HEK293 (cell line): ENCODE results near the gene FDX2.

Experiments used
- CTCF ChIA-PET: fragments of 350-600 bp; formaldehyde crosslinking; extraction: SDS; loops from one replicate; lab custom pipeline; 2021; ENCODE audit warnings: antibody characterized with exemption; lab: Yijun Ruan, JAX
- POLR2A ChIA-PET: fragments of 300-600 bp; formaldehyde crosslinking; extraction: SDS; loops from one replicate; lab custom pipeline; 2020; ENCODE audit warnings: antibody characterized with exemption, inconsistent platforms; lab: Yijun Ruan, JAX
- H3K27ac ChIP-seq: fragments of 200-500 bp; sonication (Bioruptor generic); 2 replicates; pipeline ENCODE4 v1.5.1; 2014; ENCODE audit warnings: low read depth, low read length, control low read depth, inconsistent platforms; ENCODE audit errors: extremely low read depth
- H3K36me3 ChIP-seq, 2 experiments: fragments of 200-500 bp in 1 of 2; sonication (Bioruptor generic) in 1 of 2; 1 replicate in 1 of 2; 2 replicates in 1 of 2; pipeline ENCODE4 v1.5.1; 2014 to 2017; ENCODE audit warnings: inconsistent platforms in 2 of 2, low read length in 2 of 2; ENCODE audit not compliant: control insufficient read depth in 2 of 2, insufficient read depth in 1 of 2
- H3K4me1 ChIP-seq: fragments of 200-500 bp; sonication (Bioruptor generic); 2 replicates; pipeline ENCODE4 v1.5.1; 2014; ENCODE audit warnings: mild to moderate bottlenecking, low read length, inconsistent platforms; ENCODE audit not compliant: control insufficient read depth, insufficient read depth
- H3K4me3 ChIP-seq: 2 replicates; pipeline ENCODE4 v1.5.1; 2011; ENCODE audit warnings: low read depth, mild to moderate bottlenecking, control low read depth, low read length, moderate library complexity
- H3K9me3 ChIP-seq: fragments of 200-500 bp; sonication (Bioruptor generic); 2 replicates; pipeline ENCODE4 v1.5.1; 2014; ENCODE audit warnings: low read depth, low read length, inconsistent platforms; ENCODE audit not compliant: control insufficient read depth, insufficient read depth
- GFI1B ChIP-seq: fragments of 450-650 bp; formaldehyde crosslinking; IDR thresholded peaks from 2 replicates; pipeline ENCODE4 v1.5.1; 2016; ENCODE audit warnings: missing biosample characterization, missing genetic modification characterization
- GLIS2 ChIP-seq: fragments of 450-650 bp; formaldehyde crosslinking; IDR thresholded peaks from 2 replicates; pipeline ENCODE4 v1.5.1; 2016; ENCODE audit warnings: missing biosample characterization, missing genetic modification characterization
- HOXC10 ChIP-seq: sonication (generic); formaldehyde crosslinking; IDR thresholded peaks from 2 replicates; pipeline ENCODE4 v1.8.1; 2023; ENCODE audit warnings: mild to moderate bottlenecking, missing genetic modification reagents
- MEIS1 ChIP-seq: sonication (generic); formaldehyde crosslinking; IDR thresholded peaks from 2 replicates; pipeline ENCODE4 v1.8.1; 2022; ENCODE audit warnings: missing genetic modification reagents, mild to moderate bottlenecking, borderline replicate concordance
- SCRT1 ChIP-seq: fragments of 450-650 bp; formaldehyde crosslinking; IDR thresholded peaks from 2 replicates; pipeline ENCODE4 v1.5.1; 2016; ENCODE audit warnings: missing biosample characterization, missing genetic modification characterization, borderline replicate concordance
- SP2 ChIP-seq: fragments of 450-650 bp; formaldehyde crosslinking; IDR thresholded peaks from 2 replicates; pipeline ENCODE4 v1.5.1; 2016; ENCODE audit warnings: missing biosample characterization, missing genetic modification characterization
- ZBTB1 ChIP-seq: fragments of 450-650 bp; formaldehyde crosslinking; IDR thresholded peaks from 2 replicates; pipeline ENCODE4 v1.5.1; 2016; ENCODE audit warnings: missing biosample characterization, missing genetic modification characterization
- ZBTB7A ChIP-seq: fragments of 450-650 bp; formaldehyde crosslinking; IDR thresholded peaks from 2 replicates; pipeline ENCODE4 v1.5.1; 2016; ENCODE audit warnings: low read depth, missing biosample characterization, missing genetic modification characterization
- ZFHX2 ChIP-seq: fragments of 450-650 bp; formaldehyde crosslinking; conservative IDR thresholded peaks from 2 replicates; pipeline ENCODE4 v1.5.1; 2016; ENCODE audit warnings: missing biosample characterization, missing genetic modification characterization
- ZFP69B ChIP-seq: fragments of 450-650 bp; formaldehyde crosslinking; IDR thresholded peaks from 2 replicates; pipeline ENCODE4 v1.5.1; 2016; ENCODE audit warnings: missing biosample characterization, missing genetic modification characterization
- ZNF112 ChIP-seq: fragments of 450-650 bp; formaldehyde crosslinking; IDR thresholded peaks from 2 replicates; pipeline ENCODE4 v1.5.0; 2017; ENCODE audit warnings: missing biosample characterization, missing genetic modification characterization
- ZNF157 ChIP-seq: fragments of 450-650 bp; formaldehyde crosslinking; IDR thresholded peaks from 2 replicates; pipeline ENCODE4 v1.5.1; 2016; ENCODE audit warnings: missing biosample characterization, missing genetic modification characterization
- ZNF2 ChIP-seq: fragments of 450-650 bp; formaldehyde crosslinking; IDR thresholded peaks from 2 replicates; pipeline ENCODE4 v1.5.1; 2016; ENCODE audit warnings: missing biosample characterization, missing genetic modification characterization
- ZNF239 ChIP-seq: fragments of 450-650 bp; formaldehyde crosslinking; IDR thresholded peaks from 2 replicates; pipeline ENCODE4 v1.5.1; 2016; ENCODE audit warnings: missing biosample characterization, missing genetic modification characterization
- ZNF266 ChIP-seq: fragments of 450-650 bp; formaldehyde crosslinking; IDR thresholded peaks from 2 replicates; pipeline ENCODE4 v1.5.1; 2016; ENCODE audit warnings: missing biosample characterization, missing genetic modification characterization, low read depth
- ZNF341 ChIP-seq: fragments of 450-650 bp; formaldehyde crosslinking; IDR thresholded peaks from 2 replicates; pipeline ENCODE4; 2016; ENCODE audit warnings: low read depth, missing biosample characterization, missing genetic modification characterization
- ZNF354C ChIP-seq: fragments of 450-650 bp; formaldehyde crosslinking; IDR thresholded peaks from 2 replicates; pipeline ENCODE4 v1.5.1; 2016; ENCODE audit warnings: missing biosample characterization, missing genetic modification characterization, low read depth, borderline replicate concordance
- ZNF423 ChIP-seq: fragments of 450-650 bp; formaldehyde crosslinking; IDR thresholded peaks from 2 replicates; pipeline ENCODE4 v1.5.1; 2016; ENCODE audit warnings: missing biosample characterization, missing genetic modification characterization
- ZNF433 ChIP-seq: fragments of 450-650 bp; formaldehyde crosslinking; IDR thresholded peaks from 2 replicates; pipeline ENCODE4 v1.5.1; 2016; ENCODE audit warnings: missing biosample characterization, missing genetic modification characterization, low read depth
- ZNF48 ChIP-seq: fragments of 450-650 bp; formaldehyde crosslinking; IDR thresholded peaks from 2 replicates; pipeline ENCODE4 v1.5.1; 2016; ENCODE audit warnings: missing biosample characterization, missing genetic modification characterization
- ZNF768 ChIP-seq: fragments of 450-650 bp; formaldehyde crosslinking; IDR thresholded peaks from 2 replicates; pipeline ENCODE4 v1.5.1; 2018; ENCODE audit warnings: missing biosample characterization, mild to moderate bottlenecking, missing genetic modification characterization
- ZSCAN23 ChIP-seq: fragments of 450-650 bp; formaldehyde crosslinking; IDR thresholded peaks from 2 replicates; pipeline ENCODE4 v1.5.1; 2016; ENCODE audit warnings: missing biosample characterization, missing genetic modification characterization
- TF ChIP-seq, protein P1 (sequence below): fragments of 450-650 bp; formaldehyde crosslinking; IDR thresholded peaks from 2 replicates; pipeline ENCODE4 v1.5.0; 2017; ENCODE audit warnings: missing biosample characterization, missing genetic modification characterization, borderline replicate concordance
- TF ChIP-seq, protein P2 (sequence below): fragments of 450-650 bp; formaldehyde crosslinking; IDR thresholded peaks from 2 replicates; pipeline ENCODE4 v1.5.1; 2016; ENCODE audit warnings: missing biosample characterization, missing genetic modification characterization
- TF ChIP-seq, protein P3 (sequence below): fragments of 450-650 bp; formaldehyde crosslinking; IDR thresholded peaks from 2 replicates; pipeline ENCODE4 v1.5.1; 2016; ENCODE audit warnings: missing biosample characterization, missing genetic modification characterization
- TF ChIP-seq, protein P4 (sequence below): fragments of 450-650 bp; formaldehyde crosslinking; IDR thresholded peaks from 2 replicates; pipeline ENCODE4 v1.5.1; 2016; ENCODE audit warnings: missing biosample characterization, missing genetic modification characterization

FDX2 gene

DNA sequence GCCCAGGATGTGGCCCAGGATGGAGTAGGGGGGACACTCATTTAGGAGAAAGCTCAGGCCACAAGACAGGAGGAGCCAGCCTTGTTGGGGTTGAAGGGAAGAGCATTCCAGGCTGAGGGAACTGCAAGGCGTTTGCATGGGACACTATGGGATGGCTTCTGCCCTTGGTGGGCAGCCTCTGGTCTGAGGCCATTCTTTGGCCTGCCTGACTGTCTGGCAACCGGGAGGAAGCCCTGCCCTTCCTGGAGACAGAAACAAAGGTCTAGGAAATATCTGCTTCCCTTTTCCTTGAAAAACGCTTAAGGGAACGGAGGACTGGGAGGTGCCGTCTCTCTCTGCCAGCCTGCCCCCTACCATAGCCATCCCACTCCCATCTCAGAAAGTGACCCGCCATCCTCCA, 47.7 kb downstream of the FDX2 start (continued):
- TF ChIP-seq, protein P1, sequence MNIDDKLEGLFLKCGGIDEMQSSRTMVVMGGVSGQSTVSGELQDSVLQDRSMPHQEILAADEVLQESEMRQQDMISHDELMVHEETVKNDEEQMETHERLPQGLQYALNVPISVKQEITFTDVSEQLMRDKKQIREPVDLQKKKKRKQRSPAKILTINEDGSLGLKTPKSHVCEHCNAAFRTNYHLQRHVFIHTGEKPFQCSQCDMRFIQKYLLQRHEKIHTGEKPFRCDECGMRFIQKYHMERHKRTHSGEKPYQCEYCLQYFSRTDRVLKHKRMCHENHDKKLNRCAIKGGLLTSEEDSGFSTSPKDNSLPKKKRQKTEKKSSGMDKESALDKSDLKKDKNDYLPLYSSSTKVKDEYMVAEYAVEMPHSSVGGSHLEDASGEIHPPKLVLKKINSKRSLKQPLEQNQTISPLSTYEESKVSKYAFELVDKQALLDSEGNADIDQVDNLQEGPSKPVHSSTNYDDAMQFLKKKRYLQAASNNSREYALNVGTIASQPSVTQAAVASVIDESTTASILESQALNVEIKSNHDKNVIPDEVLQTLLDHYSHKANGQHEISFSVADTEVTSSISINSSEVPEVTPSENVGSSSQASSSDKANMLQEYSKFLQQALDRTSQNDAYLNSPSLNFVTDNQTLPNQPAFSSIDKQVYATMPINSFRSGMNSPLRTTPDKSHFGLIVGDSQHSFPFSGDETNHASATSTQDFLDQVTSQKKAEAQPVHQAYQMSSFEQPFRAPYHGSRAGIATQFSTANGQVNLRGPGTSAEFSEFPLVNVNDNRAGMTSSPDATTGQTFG (tag by site-specific recombination): no peak
- TF ChIP-seq, protein P2, sequence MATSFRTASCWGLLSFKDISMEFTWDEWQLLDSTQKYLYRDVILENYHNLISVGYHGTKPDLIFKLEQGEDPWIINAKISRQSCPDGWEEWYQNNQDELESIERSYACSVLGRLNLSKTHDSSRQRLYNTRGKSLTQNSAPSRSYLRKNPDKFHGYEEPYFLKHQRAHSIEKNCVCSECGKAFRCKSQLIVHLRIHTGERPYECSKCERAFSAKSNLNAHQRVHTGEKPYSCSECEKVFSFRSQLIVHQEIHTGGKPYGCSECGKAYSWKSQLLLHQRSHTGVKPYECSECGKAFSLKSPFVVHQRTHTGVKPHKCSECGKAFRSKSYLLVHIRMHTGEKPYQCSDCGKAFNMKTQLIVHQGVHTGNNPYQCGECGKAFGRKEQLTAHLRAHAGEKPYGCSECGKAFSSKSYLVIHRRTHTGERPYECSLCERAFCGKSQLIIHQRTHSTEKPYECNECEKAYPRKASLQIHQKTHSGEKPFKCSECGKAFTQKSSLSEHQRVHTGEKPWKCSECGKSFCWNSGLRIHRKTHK (tag by site-specific recombination): no peak
- TF ChIP-seq SP2 (no peak), GFI1B (no peak), HOXC10 (CRISPR knock-in tag) (no peak), ZNF157 (tag by site-specific recombination) (no peak), ZNF354C (tag by site-specific recombination) (no peak)
- TF ChIP-seq, all 188 proteins: peak for 0

DNA sequence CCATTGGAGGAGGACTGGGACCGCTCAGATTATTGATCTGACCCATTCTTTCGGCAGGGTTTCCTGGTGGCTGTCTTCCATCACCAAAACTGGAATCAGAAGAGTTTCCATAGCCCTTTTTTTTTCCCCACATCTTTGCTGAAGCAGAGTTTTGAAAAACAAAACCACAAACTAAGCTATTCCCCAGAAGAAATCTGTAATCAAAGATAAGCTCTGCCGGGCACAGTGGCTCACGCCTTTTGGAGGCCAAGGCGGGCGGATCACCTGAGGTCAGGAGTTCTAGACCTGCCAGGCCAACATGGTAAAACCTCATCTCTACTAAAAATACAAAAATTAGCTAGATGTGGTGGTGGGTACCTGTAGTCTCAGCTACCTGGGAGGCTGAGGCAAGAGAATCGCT, 49.1 kb downstream of the FDX2 start:
- POLR2A ChIA-PET: interaction anchor here (0.7 to 1.6 kb wide), 2 partner anchors 65 to 122 kb away, joined by 3 to 5 read pairs; no protein-coding TSS in a partner anchor
- TF ChIP-seq, protein P3, sequence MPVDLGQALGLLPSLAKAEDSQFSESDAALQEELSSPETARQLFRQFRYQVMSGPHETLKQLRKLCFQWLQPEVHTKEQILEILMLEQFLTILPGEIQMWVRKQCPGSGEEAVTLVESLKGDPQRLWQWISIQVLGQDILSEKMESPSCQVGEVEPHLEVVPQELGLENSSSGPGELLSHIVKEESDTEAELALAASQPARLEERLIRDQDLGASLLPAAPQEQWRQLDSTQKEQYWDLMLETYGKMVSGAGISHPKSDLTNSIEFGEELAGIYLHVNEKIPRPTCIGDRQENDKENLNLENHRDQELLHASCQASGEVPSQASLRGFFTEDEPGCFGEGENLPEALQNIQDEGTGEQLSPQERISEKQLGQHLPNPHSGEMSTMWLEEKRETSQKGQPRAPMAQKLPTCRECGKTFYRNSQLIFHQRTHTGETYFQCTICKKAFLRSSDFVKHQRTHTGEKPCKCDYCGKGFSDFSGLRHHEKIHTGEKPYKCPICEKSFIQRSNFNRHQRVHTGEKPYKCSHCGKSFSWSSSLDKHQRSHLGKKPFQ (tag by site-specific recombination): no peak
- TF ChIP-seq ZNF239 (tag by site-specific recombination): no peak
- no peak for TF ChIP-seq GLIS2 (tag by site-specific recombination)
- no peak for TF ChIP-seq SCRT1 (tag by site-specific recombination)
- TF ChIP-seq ZNF433 (tag by site-specific recombination): no peak
- no peak for TF ChIP-seq ZNF2
- TF ChIP-seq, protein P1 (tag by site-specific recombination): no peak
- no peak for TF ChIP-seq ZNF48
- no peak for TF ChIP-seq ZBTB1 (tag by site-specific recombination)
- no peak for TF ChIP-seq MEIS1 (CRISPR knock-in tag)
- no peak for TF ChIP-seq ZNF266
- TF ChIP-seq ZNF423 (tag by site-specific recombination): no peak
- TF ChIP-seq ZSCAN23 (tag by site-specific recombination): no peak
- TF ChIP-seq ZFP69B (tag by site-specific recombination): no peak
- TF ChIP-seq, protein P4, sequence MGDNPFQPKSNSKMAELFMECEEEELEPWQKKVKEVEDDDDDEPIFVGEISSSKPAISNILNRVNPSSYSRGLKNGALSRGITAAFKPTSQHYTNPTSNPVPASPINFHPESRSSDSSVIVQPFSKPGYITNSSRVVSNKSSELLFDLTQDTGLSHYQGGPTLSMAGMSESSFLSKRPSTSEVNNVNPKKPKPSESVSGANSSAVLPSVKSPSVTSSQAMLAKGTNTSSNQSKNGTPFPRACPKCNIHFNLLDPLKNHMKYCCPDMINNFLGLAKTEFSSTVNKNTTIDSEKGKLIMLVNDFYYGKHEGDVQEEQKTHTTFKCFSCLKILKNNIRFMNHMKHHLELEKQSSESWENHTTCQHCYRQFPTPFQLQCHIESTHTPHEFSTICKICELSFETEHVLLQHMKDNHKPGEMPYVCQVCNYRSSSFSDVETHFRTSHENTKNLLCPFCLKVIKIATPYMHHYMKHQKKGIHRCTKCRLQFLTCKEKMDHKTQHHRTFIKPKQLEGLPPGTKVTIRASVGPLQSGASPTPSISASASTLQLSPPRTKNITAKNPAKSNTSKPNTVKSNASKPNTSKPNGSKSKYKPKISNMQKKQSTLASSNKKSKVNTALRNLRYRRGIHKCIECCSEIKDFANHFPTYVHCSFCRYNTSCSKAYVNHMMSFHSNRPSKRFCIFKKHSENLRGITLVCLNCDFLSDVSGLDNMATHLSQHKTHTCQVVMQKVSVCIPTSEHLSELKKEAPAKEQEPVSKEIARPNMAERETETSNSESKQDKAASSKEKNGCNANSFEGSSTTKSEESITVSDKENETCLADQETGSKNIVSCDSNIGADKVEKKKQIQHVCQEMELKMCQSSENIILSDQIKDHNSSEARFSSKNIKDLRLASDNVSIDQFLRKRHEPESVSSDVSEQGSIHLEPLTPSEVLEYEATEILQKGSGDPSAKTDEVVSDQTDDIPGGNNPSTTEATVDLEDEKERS (tag by site-specific recombination): no peak
- no peak for TF ChIP-seq ZFHX2
- no peak for TF ChIP-seq ZNF768 (tag by site-specific recombination)
- TF ChIP-seq ZBTB7A (tag by site-specific recombination): no peak
- TF ChIP-seq ZNF112 (tag by site-specific recombination): no peak
- TF ChIP-seq ZNF341 (tag by site-specific recombination): no peak
- H3K27ac ChIP-seq: no peak overlapping the region

More for the DNA sequence above, 49.1 kb downstream of the FDX2 start:
- CTCF ChIA-PET: interaction anchor here (0.6 to 9.2 kb wide), 6 partner anchors 7 to 126 kb away, joined by 3 to 170 read pairs (median 24); partner anchors contain the start of gene ICAM5
- Histone ChIP-seq H3K9me3 (no peaks in the 10 kb centered on the region), H3K4me1 (no peaks in the 10 kb centered on the region), H3K4me3 (no peak overlapping the region), H3K36me3 (no peaks in the 10 kb centered on the region)
